ACC112 (cell line): ENCODE measurements around the gene OR1F1.

ENCODE experiments used
- H2AFZ ChIP-seq: fragments of 200-600 bp; sonication (generic); one replicate; pipeline ENCODE4 v1.6.0; 2017; ENCODE audit warnings: antibody characterized with exemption, low read length; ENCODE audit not compliant: unreplicated experiment
- H3K27ac ChIP-seq: fragments of 200-600 bp; sonication (generic); 2 replicates; pipeline ENCODE4 v1.5.1; 2014; ENCODE audit warnings: low read depth, mild to moderate bottlenecking, antibody characterized with exemption, low read length, moderate library complexity
- H3K27me3 ChIP-seq: fragments of 200-600 bp; sonication (generic); 2 replicates; pipeline ENCODE4 v1.6.1; 2014; ENCODE audit warnings: mild to moderate bottlenecking, antibody characterized with exemption, low read length, moderate library complexity, mixed read lengths; ENCODE audit not compliant: insufficient read depth
- H3K36me3 ChIP-seq: fragments of 200-600 bp; sonication (generic); 2 replicates; pipeline ENCODE4 v1.6.1; 2016; ENCODE audit warnings: mild to moderate bottlenecking, antibody characterized with exemption, low read length, moderate library complexity, mixed read lengths; ENCODE audit not compliant: insufficient read depth
- H3K4me1 ChIP-seq: fragments of 200-600 bp; sonication (generic); one replicate; pipeline ENCODE4 v1.6.1; 2016; ENCODE audit warnings: low read length, mixed read lengths; ENCODE audit not compliant: insufficient read depth, unreplicated experiment, control insufficient read depth
- H3K4me3 ChIP-seq: fragments of 200-600 bp; sonication (generic); 2 replicates; pipeline ENCODE4 v1.5.1; 2014; ENCODE audit warnings: mild to moderate bottlenecking, low read depth, low read length
- H3K79me2 ChIP-seq: fragments of 200-600 bp; sonication (generic); one replicate; pipeline ENCODE4 v1.6.0; 2016; ENCODE audit warnings: low read length; ENCODE audit not compliant: control insufficient read depth, unreplicated experiment, insufficient read depth

Gene OR1F1

GRCh38 chr16:3152277-3152990 is 35.6 kb upstream of the OR1F1 start:
- peak overlapping the region; percentile 72 for H2AFZ ChIP-seq
- no peaks in the 10 kb centered on the region for H3K79me2 ChIP-seq
- peak overlapping the region; percentile 80 for H3K4me3 ChIP-seq
- peak overlapping the region; percentile 48; the same call in 1 of the 2 replicates for H3K27ac ChIP-seq
- no peaks in the 10 kb centered on the region for H3K36me3 ChIP-seq
- H3K27me3 ChIP-seq, result no peaks in the 10 kb centered on the region
- H3K4me1 ChIP-seq, result peaks cover 4% of the 10 kb centered on the region

GRCh38 chr16:3152991-3153368 is 35.0 kb upstream of the OR1F1 start:
- Histone ChIP-seq H3K79me2 (no peaks in the 10 kb centered on the region), H3K36me3 (no peaks in the 10 kb centered on the region), H3K27me3 (no peaks in the 10 kb centered on the region), H3K27ac (no peak overlapping the region), H3K4me1 (peaks cover 4% of the 10 kb centered on the region), H2AFZ (no peak overlapping the region), H3K4me3 (no peak overlapping the region)

GRCh38 chr16:3155181-3155580 is 32.8 kb upstream of the OR1F1 start:
- Histone ChIP-seq H2AFZ (no peak overlapping the region), H3K4me3 (no peak overlapping the region), H3K27me3 (no peaks in the 10 kb centered on the region)

GRCh38 chr16:3155972-3156371 is 32.0 kb upstream of the OR1F1 start:
- H3K27me3 ChIP-seq, result no peaks in the 10 kb centered on the region
- no peak overlapping the region for H3K4me3 ChIP-seq
- no peaks in the 10 kb centered on the region for H3K36me3 ChIP-seq
- no peaks in the 10 kb centered on the region for H3K4me1 ChIP-seq
- H3K79me2 ChIP-seq, result no peaks in the 10 kb centered on the region
- H3K27ac ChIP-seq, result no peak overlapping the region
- H2AFZ ChIP-seq, result no peak overlapping the region

More at GRCh38 chr16:3155181-3155580, 32.8 kb upstream of the OR1F1 start:
- Histone ChIP-seq H3K79me2 (no peaks in the 10 kb centered on the region), H3K4me1 (no peaks in the 10 kb centered on the region), H3K27ac (no peak overlapping the region), H3K36me3 (no peaks in the 10 kb centered on the region)

- peak overlapping the region; percentile 96 for H3K4me3 ChIP-seq
- H3K27me3 ChIP-seq, result no peaks in the 10 kb centered on the region
- H3K27ac ChIP-seq, result peak overlapping the region; percentile 33; the same call in 1 of the 2 replicates
- H2AFZ ChIP-seq, result peak overlapping the region; percentile 94
- H3K36me3 ChIP-seq, result no peaks in the 10 kb centered on the region
- no peaks in the 10 kb centered on the region for H3K4me1 ChIP-seq
- no peaks in the 10 kb centered on the region for H3K79me2 ChIP-seq
Observed at GRCh38 chr16:3157229-3158025, 30.6 kb upstream of the OR1F1 start.

GRCh38 chr16:3158026-3158509 is 29.9 kb upstream of the OR1F1 start:
- Histone ChIP-seq H2AFZ (peak overlapping the region; percentile 94), H3K79me2 (no peaks in the 10 kb centered on the region), H3K27me3 (no peaks in the 10 kb centered on the region), H3K4me3 (peak overlapping the region; percentile 96), H3K27ac (peak overlapping the region; percentile 33), H3K4me1 (no peaks in the 10 kb centered on the region), H3K36me3 (no peaks in the 10 kb centered on the region)

- Histone ChIP-seq H3K4me1 (no peaks in the 10 kb centered on the region), H3K27me3 (no peaks in the 10 kb centered on the region), H3K27ac (peak overlapping the region; percentile 90), H3K79me2 (no peaks in the 10 kb centered on the region), H2AFZ (peak overlapping the region; percentile 94), H3K36me3 (no peaks in the 10 kb centered on the region), H3K4me3 (peak overlapping the region; percentile 96)
Observed at GRCh38 chr16:3158510-3159314, 29.3 kb upstream of the OR1F1 start.

GRCh38 chr16:3161235-3162018 is 26.6 kb upstream of the OR1F1 start:
- Histone ChIP-seq H3K4me3 (no peak overlapping the region), H3K79me2 (no peaks in the 10 kb centered on the region), H2AFZ (no peak overlapping the region), H3K4me1 (no peaks in the 10 kb centered on the region), H3K27ac (no peak overlapping the region), H3K27me3 (no peaks in the 10 kb centered on the region), H3K36me3 (no peaks in the 10 kb centered on the region)

- no peaks in the 10 kb centered on the region for H3K79me2 ChIP-seq
- no peak overlapping the region for H3K27ac ChIP-seq
- no peaks in the 10 kb centered on the region for H3K4me1 ChIP-seq
- no peaks in the 10 kb centered on the region for H3K36me3 ChIP-seq
- H3K4me3 ChIP-seq, result no peak overlapping the region
- no peak overlapping the region for H2AFZ ChIP-seq
- peaks cover 18% of the 10 kb centered on the region for H3K27me3 ChIP-seq
Observed at GRCh38 chr16:3164121-3164991, 23.6 kb upstream of the OR1F1 start.
